HG03442 (cell line): ENCODE measurements around the gene CD8B.

Experiments used
- ATAC-seq: cut with Tn5 transposase; IDR thresholded peaks from one replicate; pipeline ENCODE4 v1.9.1; 2021; ENCODE audit warnings: mild to moderate bottlenecking, moderate library complexity; ENCODE audit not compliant: unreplicated experiment

The CD8B gene

GRCh38 chr2:86806059-86806857 is 55.4 kb downstream of the CD8B start:
- no peak for ATAC-seq

GRCh38 chr2:86800856-86801567 is 60.7 kb downstream of the CD8B start:
- ATAC-seq = no peak

- ATAC-seq = no peak
Observed at GRCh38 chr2:86794861-86795260, 66.8 kb downstream of the CD8B start.

- no peak for ATAC-seq
Observed at GRCh38 chr2:86793752-86794151, 67.9 kb downstream of the CD8B start.

GRCh38 chr2:86791573-86791972 is 70.1 kb downstream of the CD8B start:
- no peak for ATAC-seq

- no peak for ATAC-seq
Observed at GRCh38 chr2:86790676-86791572, 70.8 kb downstream of the CD8B start, which contains the start of gene CD8A. CD8A (minus strand) TSS chr2:86790913; CDS start chr2:86790825, 88 bp downstream.

- ATAC-seq = no peak
Observed at GRCh38 chr2:86790134-86790675, 71.5 kb downstream of the CD8B start.

GRCh38 chr2:86789687-86790133 is 72.0 kb downstream of the CD8B start:
- no peak for ATAC-seq

GRCh38 chr2:86788881-86789686 is 72.6 kb downstream of the CD8B start:
- ATAC-seq = no peak

- ATAC-seq = no peak
Observed at GRCh38 chr2:86788165-86788564, 73.5 kb downstream of the CD8B start.

GRCh38 chr2:86787736-86788135 is 74.0 kb downstream of the CD8B start:
- no peak for ATAC-seq

- no peak for ATAC-seq
Observed at GRCh38 chr2:86786001-86786536, 75.6 kb downstream of the CD8B start.

GRCh38 chr2:86785456-86785855 is 76.2 kb downstream of the CD8B start:
- ATAC-seq = no peak

GRCh38 chr2:86783615-86784339 is 77.9 kb downstream of the CD8B start:
- ATAC-seq = peak; percentile 95

- ATAC-seq = no peak
Observed at GRCh38 chr2:86782748-86783147, 78.9 kb downstream of the CD8B start.

GRCh38 chr2:86781363-86781762 is 80.3 kb downstream of the CD8B start:
- no peak for ATAC-seq

GRCh38 chr2:86779971-86780370 is 81.7 kb downstream of the CD8B start:
- no peak for ATAC-seq

- no peak for ATAC-seq
Observed at GRCh38 chr2:86778957-86779356, 82.7 kb downstream of the CD8B start.

- ATAC-seq = no peak
Observed at GRCh38 chr2:86776532-86776931, 85.2 kb downstream of the CD8B start.
